Measurements from ENCODE around the gene AIP.
"Not testable (repeated sequence)": the region's sequence is repeated elsewhere in the genome, so short reads cannot be mapped to it uniquely, and the experiment has no call there.

Gene AIP

GRCh38 chr11:67449116-67449844 lies 33.5 kb upstream of the AIP start:
- no peak for DNase-seq

GRCh38 chr11:67450796-67451657 lies 31.8 kb upstream of the AIP start:
- no peak for DNase-seq

- no peak for DNase-seq
Measured at GRCh38 chr11:67451658-67451976, 31.2 kb upstream of the AIP start.

DNA sequence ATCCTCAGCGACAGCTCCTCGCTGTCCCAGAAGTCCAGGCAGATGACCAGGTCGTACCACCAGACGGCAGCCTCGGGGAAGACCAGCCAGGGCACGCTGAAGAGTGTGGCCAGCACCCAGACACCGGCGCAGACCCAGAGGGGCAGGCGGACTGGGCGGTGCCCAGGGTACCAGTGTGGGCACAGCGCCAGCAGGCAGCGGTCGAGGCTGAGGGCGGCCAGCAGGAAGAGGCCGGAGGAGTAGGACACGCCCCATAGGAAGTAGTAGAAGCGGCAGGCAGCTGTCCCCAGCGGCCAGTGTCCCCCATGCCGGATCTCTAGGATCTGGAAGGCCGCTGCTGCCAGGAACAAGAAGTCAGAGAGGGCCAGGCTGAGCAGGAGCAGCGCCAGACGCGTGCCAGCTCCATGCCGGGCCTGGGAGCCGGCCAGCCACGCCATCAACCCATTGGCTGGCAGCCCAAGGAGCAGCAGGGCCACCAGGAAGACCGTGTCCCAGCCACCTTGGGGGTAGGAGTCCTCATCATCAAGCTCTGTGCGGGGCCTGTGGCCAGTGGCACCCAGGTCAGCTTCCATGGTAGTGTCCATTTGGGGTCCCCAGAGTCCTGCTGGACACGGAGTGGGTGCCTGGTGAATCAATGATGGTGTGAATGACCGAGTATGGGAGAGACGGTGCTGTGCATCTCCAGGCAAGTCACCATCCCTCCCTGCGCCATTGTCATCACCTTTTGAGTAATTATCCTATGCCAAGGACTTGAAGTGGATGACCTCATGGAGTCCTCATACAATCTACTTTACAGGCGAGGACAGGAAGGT lies 30.5 kb upstream of the AIP start, which contains the start of gene GPR152:
Gene GPR152 (minus strand): TSS at position 589 of the 812 bp plus-strand sequence. CDS start 5 bp downstream, at position 584.
- DNase-seq = no peak

GRCh38 chr11:67453816-67454732 lies 28.8 kb upstream of the AIP start:
- DNase-seq = no peak

- no peak for DNase-seq
Measured at GRCh38 chr11:67455054-67455453, 27.8 kb upstream of the AIP start, which contains the start of gene CABP4. Gene CABP4, plus strand, starts transcription at chr11:67455354. Its CDS starts 70 bp downstream, at chr11:67455424.

DNA sequence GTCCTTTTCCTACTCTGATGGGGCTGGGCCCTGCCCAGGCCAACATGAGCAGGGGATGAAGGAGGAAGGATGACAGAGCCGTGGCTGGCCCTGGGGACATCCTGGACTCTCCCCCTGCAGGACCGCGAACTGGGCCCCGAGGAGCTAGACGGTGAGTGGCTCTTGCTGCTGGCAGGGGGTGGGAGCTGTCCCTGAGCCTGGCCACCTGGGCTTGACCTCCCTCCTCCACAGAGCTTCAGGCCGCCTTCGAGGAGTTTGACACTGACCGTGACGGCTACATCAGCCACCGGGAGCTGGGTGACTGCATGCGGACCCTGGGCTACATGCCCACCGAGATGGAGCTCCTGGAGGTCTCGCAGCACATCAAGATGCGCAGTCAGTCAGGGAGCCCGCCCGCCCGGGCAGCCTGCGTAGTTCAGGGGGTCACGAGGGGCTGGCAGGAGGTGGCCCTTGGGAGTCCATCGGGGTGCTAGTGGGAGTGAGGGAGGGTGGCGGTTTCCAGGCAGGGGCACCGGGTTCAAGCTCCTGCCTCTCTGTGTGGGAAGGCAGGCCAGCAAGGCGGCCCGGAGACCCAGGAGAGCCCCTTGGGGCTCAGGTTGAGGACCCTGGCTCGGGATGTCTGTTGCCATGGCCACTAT lies 26.6 kb upstream of the AIP start:
- DNase-seq = no peak

DNA sequence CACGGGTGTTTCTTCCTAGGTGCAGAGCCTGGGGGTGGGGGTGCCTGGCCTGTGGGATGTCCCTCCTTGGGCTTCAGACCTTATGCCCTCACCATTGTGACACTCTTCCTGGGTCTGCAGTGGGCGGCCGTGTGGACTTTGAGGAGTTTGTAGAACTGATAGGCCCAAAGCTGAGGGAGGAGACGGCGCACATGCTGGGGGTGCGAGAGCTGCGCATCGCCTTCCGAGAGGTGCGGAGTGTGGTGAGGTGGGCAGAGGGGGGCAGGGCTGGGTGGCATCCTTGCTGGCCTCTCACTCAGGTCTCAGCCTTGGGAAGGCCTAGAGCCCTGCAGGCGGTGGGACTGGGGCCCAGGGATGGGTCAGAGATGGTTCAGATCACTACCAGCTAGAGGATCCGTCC lies 25.4 kb upstream of the AIP start:
- no peak for DNase-seq

GRCh38 chr11:67458266-67458665 lies 24.6 kb upstream of the AIP start:
- no peak for DNase-seq

- DNase-seq = no peak
Measured at GRCh38 chr11:67463186-67463585, 19.6 kb upstream of the AIP start.

DNA sequence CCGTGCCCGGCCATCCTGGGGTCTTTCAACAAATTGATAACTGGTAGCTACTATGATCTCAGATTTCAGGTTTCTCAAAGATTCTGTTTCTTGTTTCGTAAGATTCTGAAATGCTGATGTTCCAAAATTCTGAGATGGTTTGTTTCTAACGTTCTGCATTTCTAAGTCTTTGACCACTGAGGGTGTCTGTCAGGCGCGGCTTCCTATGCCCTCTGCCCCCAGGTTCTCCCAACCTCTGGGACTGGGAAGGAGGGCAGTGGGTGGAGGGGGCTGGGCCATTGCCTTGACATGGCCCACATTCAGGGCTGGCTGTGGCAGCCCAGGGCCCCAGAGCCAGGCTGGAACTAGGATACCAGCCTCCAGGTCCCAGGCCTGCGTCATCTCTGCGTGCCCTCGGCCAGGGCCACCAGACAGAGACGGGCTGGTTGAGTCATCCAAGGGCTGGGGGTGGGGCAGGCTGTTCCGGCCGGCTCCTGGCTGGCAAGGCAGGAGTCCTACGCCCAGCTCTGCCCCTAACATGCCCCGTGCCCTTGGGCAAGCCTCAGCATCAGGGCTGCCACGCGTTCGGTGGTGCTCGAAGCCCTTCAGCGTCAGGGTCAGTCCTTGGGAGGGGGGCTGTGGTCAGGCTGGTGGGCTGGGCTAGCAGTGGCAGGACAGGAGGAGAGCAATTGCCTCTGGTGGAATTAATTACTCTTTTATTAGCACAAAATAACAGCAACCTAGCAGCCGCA lies 19.0 kb upstream of the AIP start:
- no peak for DNase-seq

DNA sequence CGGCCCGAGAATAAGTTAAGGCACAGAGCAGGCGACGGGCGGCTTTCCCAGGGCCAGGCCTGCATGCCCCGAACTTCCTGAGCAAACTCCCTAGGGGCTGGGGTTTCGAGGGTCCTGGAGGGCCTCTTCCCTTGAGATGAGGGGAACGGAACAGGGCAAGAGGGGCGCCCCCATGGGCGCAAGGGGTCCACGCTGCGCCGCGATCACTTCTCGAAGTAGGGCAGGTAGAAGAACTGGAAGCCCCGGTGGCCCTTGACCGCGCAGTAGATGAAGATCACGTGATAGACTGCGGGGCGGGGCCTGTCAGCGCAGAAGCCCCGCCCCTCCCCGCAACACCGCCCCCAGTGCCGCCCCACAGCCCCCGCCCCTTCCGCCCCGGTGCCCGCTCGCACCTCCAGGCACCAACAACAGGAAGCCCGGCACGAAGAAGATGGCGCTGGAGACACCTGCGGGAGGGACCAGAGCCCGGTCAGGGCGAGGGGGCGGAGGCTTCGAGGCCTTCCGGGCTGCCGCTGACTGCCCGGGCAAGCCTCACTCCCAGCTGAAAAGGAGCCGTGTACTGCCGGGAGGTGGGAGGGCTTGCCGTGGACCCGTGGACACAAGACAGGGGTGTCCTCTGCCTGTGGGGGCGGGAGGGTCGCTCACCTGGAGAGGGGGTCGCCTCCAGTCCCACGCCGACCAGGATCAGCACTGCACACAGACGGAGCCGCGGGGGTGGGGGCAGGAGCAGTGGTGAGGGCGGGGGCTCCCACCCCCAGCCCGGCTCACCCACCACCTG lies 18.2 kb upstream of the AIP start:
- peak; percentile 56 for DNase-seq

DNA sequence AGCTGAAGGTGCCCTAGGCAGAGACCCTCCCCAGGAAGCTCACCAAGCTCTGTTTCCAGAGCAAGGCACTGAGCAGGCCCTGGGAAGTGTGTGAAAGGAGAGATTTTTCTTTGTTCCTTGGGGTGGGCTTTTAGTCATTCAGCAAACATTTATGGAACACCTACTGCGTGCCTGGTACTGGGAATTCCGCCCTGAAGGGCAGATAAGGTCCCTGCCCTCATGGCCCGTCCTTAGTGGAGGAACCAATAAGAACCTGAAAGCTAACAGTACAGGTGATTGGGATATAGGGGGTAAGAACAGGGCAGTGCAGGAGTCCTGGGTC lies 17.7 kb upstream of the AIP start:
- DNase-seq = no peak

- not testable (repeated sequence) for DNase-seq
Measured at GRCh38 chr11:67465530-67465929, 17.3 kb upstream of the AIP start.

DNA sequence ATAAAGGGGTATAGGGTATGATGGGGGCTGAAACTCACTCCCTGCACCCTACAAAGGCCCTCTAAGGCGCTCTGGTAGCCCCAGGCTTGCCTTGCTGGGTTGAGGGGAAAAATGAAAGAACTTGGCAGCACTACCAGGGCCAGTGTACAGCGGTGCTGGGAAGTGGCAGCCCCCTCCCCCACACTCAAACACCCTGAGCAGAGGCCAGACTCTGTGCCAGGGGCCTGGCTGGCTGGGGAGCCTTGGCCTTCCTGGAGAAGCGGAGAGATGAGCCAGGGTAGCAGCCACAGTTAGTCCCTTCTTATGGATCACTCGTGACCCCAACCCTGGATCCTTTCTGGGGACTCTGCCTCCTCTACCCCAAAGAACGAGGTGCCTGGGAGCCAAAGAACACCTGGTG lies 16.5 kb upstream of the AIP start:
- no peak for DNase-seq

GRCh38 chr11:67466962-67467771 lies 15.7 kb upstream of the AIP start:
- DNase-seq = no peak

- peak; percentile 21 for DNase-seq
Measured at GRCh38 chr11:67468056-67468455, 14.8 kb upstream of the AIP start.

- no peak for DNase-seq
Measured at GRCh38 chr11:67468456-67468758, 14.4 kb upstream of the AIP start.

DNA sequence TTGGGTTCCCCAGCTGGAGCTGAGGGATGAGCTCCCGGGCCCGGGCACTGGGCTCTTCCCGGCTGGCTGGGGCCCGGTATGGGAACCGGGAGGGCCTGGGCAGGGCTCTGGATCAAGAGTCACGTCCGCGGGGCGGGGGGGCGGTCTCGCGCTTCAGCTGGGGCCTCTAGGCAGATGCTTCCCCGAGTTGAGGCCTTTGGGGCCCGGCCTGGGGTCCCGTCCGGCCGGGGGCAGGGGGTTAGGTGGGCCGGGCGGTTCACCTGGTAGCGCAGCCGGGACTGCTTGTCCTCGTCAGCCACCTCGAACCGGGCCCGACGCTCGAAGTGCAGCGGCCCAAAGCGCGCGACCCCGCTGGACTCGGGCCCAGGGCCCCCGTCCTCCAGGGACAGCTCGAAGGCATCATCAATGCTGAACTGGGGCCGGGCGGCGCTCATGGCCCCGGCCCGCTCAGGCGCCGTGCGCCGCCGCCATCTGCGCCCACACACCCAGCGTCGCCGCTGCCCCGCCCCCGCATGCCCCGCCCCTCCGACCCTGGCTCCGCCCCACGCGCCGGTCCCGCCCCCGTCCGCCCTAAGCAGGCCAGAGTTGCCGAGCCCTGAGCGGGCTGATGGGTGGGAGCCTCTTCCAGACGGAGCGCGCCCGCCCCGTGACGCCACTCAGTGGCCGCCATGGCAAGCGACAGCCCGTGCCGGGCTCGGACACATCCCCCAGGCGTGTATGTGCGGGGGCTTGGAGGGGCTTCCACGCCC lies 13.9 kb upstream of the AIP start, which contains the start of gene TMEM134:
Gene TMEM134 (minus strand): TSS at position 493 of the 749 bp plus-strand sequence. CDS start 59 bp downstream, at position 434.
- DNase-seq = peak; percentile 75

All from NCI-H2107 (cell line).